Measurements from ENCODE around the gene MMADHC.
"Not testable (repeated sequence)": the region's sequence is repeated elsewhere in the genome, so short reads cannot be mapped to it uniquely, and the experiment has no call there.

MMADHC gene

GRCh38 chr2:149595056-149595963 is 7.7 kb upstream of the MMADHC start:
- no peak for DNase-seq (ENCODE audit: low read depth)

- no peak for DNase-seq (ENCODE audit: low read depth)
Observed at GRCh38 chr2:149594411-149594810, 6.8 kb upstream of the MMADHC start.

- DNase-seq (ENCODE audit: low read depth), result no peak
Observed at GRCh38 chr2:149587950-149588487, 444 bp upstream of the MMADHC start.

- no peak for DNase-seq (ENCODE audit: low read depth)
Observed at GRCh38 chr2:149586898-149587219, 716 bp downstream of the MMADHC start.

- DNase-seq (ENCODE audit: low read depth), result no peak
Observed at GRCh38 chr2:149586063-149586462, 1.5 kb downstream of the MMADHC start.

- no peak for DNase-seq (ENCODE audit: low read depth)
Observed at GRCh38 chr2:149585166-149585885, 2.2 kb downstream of the MMADHC start.

- DNase-seq (ENCODE audit: low read depth), result no peak
Observed at GRCh38 chr2:149579972-149580882, 7.3 kb downstream of the MMADHC start.

GRCh38 chr2:149577269-149577668 is 10.3 kb downstream of the MMADHC start:
- no peak for DNase-seq (ENCODE audit: low read depth)

- DNase-seq (ENCODE audit: low read depth), result no peak
Observed at GRCh38 chr2:149575752-149576151, 11.8 kb downstream of the MMADHC start.

- DNase-seq (ENCODE audit: low read depth), result no peak
Observed at GRCh38 chr2:149575277-149575676, 12.3 kb downstream of the MMADHC start.

- DNase-seq (ENCODE audit: low read depth), result no peak
Observed at GRCh38 chr2:149573760-149574159, 13.8 kb downstream of the MMADHC start.

GRCh38 chr2:149572102-149572953 is 15.2 kb downstream of the MMADHC start:
- DNase-seq (ENCODE audit: low read depth), result no peak

- DNase-seq (ENCODE audit: low read depth), result no peak
Observed at GRCh38 chr2:149568138-149568537, 19.4 kb downstream of the MMADHC start.

GRCh38 chr2:149566652-149567051 is 20.9 kb downstream of the MMADHC start:
- DNase-seq (ENCODE audit: low read depth), result no peak

- DNase-seq (ENCODE audit: low read depth), result not testable (repeated sequence)
Observed at GRCh38 chr2:149565625-149566024, 21.9 kb downstream of the MMADHC start.

GRCh38 chr2:149564983-149565382 is 22.6 kb downstream of the MMADHC start:
- no peak for DNase-seq (ENCODE audit: low read depth)

- no peak for DNase-seq (ENCODE audit: low read depth)
Observed at GRCh38 chr2:149564097-149564496, 23.5 kb downstream of the MMADHC start.

GRCh38 chr2:149562324-149562723 is 25.3 kb downstream of the MMADHC start:
- no peak for DNase-seq (ENCODE audit: low read depth)

- no peak for DNase-seq (ENCODE audit: low read depth)
Observed at GRCh38 chr2:149561309-149561926, 26.2 kb downstream of the MMADHC start.

GRCh38 chr2:149559341-149560068 is 28.1 kb downstream of the MMADHC start:
- no peak for DNase-seq (ENCODE audit: low read depth)
